Spleen (tissue), 11 donors: ENCODE measurements around the gene MIPEP. TPM values are rescaled to one million over a fixed set of nuclear protein-coding genes. Genes with fewer than 3 reads are reported as not detected.
"Not testable (repeated sequence)": the region's sequence is repeated elsewhere in the genome, so short reads cannot be mapped to it uniquely, and the experiment has no call there.

Source experiments
- DNase-seq: peaks from one replicate; pipeline ENCODE4 v3.0.0-alpha.2; 2020
- H3K27ac ChIP-seq, 8 donors: fragments of 200-600 bp; sonication (generic) in 7 of 8; 1 replicate in 4 of 8; 2 replicates in 4 of 8; pipeline versions ENCODE4 v1.5.0 to v1.8.0; 2016 to 2021; ENCODE audit warnings: inconsistent platforms in 4 of 8, mild to moderate bottlenecking in 4 of 8, moderate library complexity in 1 of 8
- H3K27me3 ChIP-seq, 7 donors: fragments of 200-600 bp; sonication (generic) in 6 of 7; replicated peaks in 1 of 7; 1 replicate in 4 of 7; 2 replicates in 3 of 7; pipeline versions ENCODE4 v1.5.0 to v1.8.0; 2016 to 2021; ENCODE audit warnings: inconsistent platforms in 3 of 7, mild to moderate bottlenecking in 1 of 7
- H3K36me3 ChIP-seq, 6 donors: fragments of 200-600 bp; sonication (generic) in 5 of 6; 1 replicate in 4 of 6; 2 replicates in 2 of 6; pipeline versions ENCODE4 v1.5.0 to v1.8.0; 2016 to 2021; ENCODE audit warnings: inconsistent platforms in 2 of 6
- H3K4me1 ChIP-seq, 6 donors: fragments of 200-600 bp; sonication (generic) in 5 of 6; 1 replicate in 3 of 6; 2 replicates in 3 of 6; pipeline versions ENCODE4 v1.5.0 to v1.8.0; 2016 to 2021; ENCODE audit warnings: inconsistent platforms in 3 of 6
- H3K4me3 ChIP-seq, 8 donors: fragments of 200-600 bp; sonication (generic) in 7 of 8; 1 replicate in 4 of 8; 2 replicates in 4 of 8; pipeline versions ENCODE4 v1.5.0 to v1.8.0; 2016 to 2021; ENCODE audit warnings: inconsistent platforms in 4 of 8, mild to moderate bottlenecking in 4 of 8, moderate library complexity in 2 of 8
- H3K9me3 ChIP-seq, 8 donors: fragments of 200-600 bp; sonication (generic) in 7 of 8; 1 replicate in 4 of 8; 2 replicates in 4 of 8; pipeline versions ENCODE4 v1.5.0 to v1.8.0; 2016 to 2021; ENCODE audit warnings: inconsistent platforms in 4 of 8
- CTCF ChIP-seq, 11 experiments: fragments of 200-600 bp in 7 of 11; fragments of 450-650 bp in 4 of 11; sonication (generic) in 4 of 11; IDR thresholded peaks in 8 of 11; conservative IDR thresholded peaks in 3 of 11; 1 replicate in 7 of 11; 2 replicates in 4 of 11; pipeline versions ENCODE4 v1.4.0 to v1.8.0; 2016 to 2021; ENCODE audit warnings: antibody characterized with exemption in 11 of 11, inconsistent platforms in 4 of 11, mild to moderate bottlenecking in 1 of 11
- POLR2A ChIP-seq, 3 donors: fragments of 450-650 bp; IDR thresholded peaks; one replicate each; pipeline ENCODE4 v1.5.1; 2017; ENCODE audit warnings: antibody characterized with exemption in 3 of 3, mild to moderate bottlenecking in 1 of 3
- POLR2AphosphoS5 ChIP-seq, 3 donors: sonication (generic); formaldehyde crosslinking; IDR thresholded peaks; one replicate each; pipeline ENCODE4 v1.5.1; 2017; ENCODE audit warnings: antibody characterized with exemption in 3 of 3
- WGBS, 5 donors: extraction: QIAGEN DNeasy Blood & Tissue Kit in 3 of 5; methylation state at CpG; one replicate each; pipeline versions ENCODE4 v1.1.5 to v1.1.7; 2013 to 2018; 5-methylcytosine and 5-hydroxymethylcytosine counted together
- intact Hi-C: fragments of 100-400 bp; cut with DNase I; formaldehyde crosslinking; loops from one replicate; pipeline ENCODE4 v1.15.0; 2023; ENCODE audit warnings: low total_unique reads
- polyA plus RNA-seq, 3 donors: library from polyadenylated mRNA; stranded (reverse); fragments of 200-250 nt; gene quantifications; one replicate each; pipeline ENCODE4 v1.2.1, GENCODE V29; 2013
- total RNA-seq, 7 donors: library from RNA; depleted of rRNA in 3 of 7; stranded (reverse); fragments of >200 nt in 3 of 7; fragmentation: NEBNext Ultra II Directional in 4 of 7; extraction: Animal tissue kit (Norgen Biotek cat#: 25700) in 4 of 7; gene quantifications; one replicate each; pipeline versions ENCODE4 v1.1.0 to v1.2.1, GENCODE V29; 2016 to 2021
- donor health status: healthy with polysubstance abuse.
- donor health status: DM: no; HTN: no; CAD: no; lungs with moderate emphysema.
- donor health status: DM: no; HTN: no; CAD: no.
- donor health status: Bipolar disorder and iron deficiency.
- donor health status: healthy.
- donor health status: DM: no; HTN: no; CAD: no.
- donor health status: DM: yes; HTN: yes; CAD: no.

MIPEP gene
- total and polyA plus RNA-seq, 10 donors = 7.2 to 16.3 (median 10.8) TPM

GRCh38 chr13:23899555-23899954, 10.4 kb upstream of the MIPEP start:
- 28 to 36% (median 31%) methylated on average over 4 of the region's 4 CpGs for WGBS, 5 donors
- H3K4me1 ChIP-seq = peaks cover 4 to 21% (median 10%) of the 10 kb centered on the region in 6 donors
- no peaks in the 10 kb centered on the region for H3K36me3 ChIP-seq
- TF ChIP-seq CTCF (IDR thresholded peaks at IDR 0.05 in 8 of 11, conservative IDR thresholded peaks at IDR 0.05 in 3 of 11) = peak in 8 of 11 experiments; percentile 18 to 75 (median 56)
- TF ChIP-seq POLR2AphosphoS5 (IDR thresholded peaks at IDR 0.05) = no peak
- H3K27ac ChIP-seq = no peak overlapping the region
- intact Hi-C loops = no loop called here
- peaks cover 3 to 36% (median 18%) of the 10 kb centered on the region in 7 donors for H3K27me3 ChIP-seq
- H3K4me3 ChIP-seq = no peak overlapping the region
- no peak for DNase-seq
- no peaks in the 10 kb centered on the region for H3K9me3 ChIP-seq

- H3K36me3 ChIP-seq = no peaks in the 10 kb centered on the region
- peaks cover 0 to 22% (median 9%) of the 10 kb centered on the region in 7 donors for H3K27me3 ChIP-seq
- no peak for TF ChIP-seq POLR2AphosphoS5 (IDR thresholded peaks at IDR 0.05)
- no peak for TF ChIP-seq POLR2A (IDR thresholded peaks at IDR 0.05)
- TF ChIP-seq CTCF (IDR thresholded peaks at IDR 0.05 in 8 of 11, conservative IDR thresholded peaks at IDR 0.05 in 3 of 11) = no peak
- no peak overlapping the region for H3K4me3 ChIP-seq
- H3K9me3 ChIP-seq = no peaks in the 10 kb centered on the region
- H3K4me1 ChIP-seq = peaks cover 0 to 11% (median 1%) of the 10 kb centered on the region in 6 donors
- intact Hi-C loops = no loop called here
- no peak overlapping the region for H3K27ac ChIP-seq
- 68 to 82% (median 80%) methylated on average over 8 of the region's 8 CpGs for WGBS, 5 donors
- DNase-seq = no peak
Observed at GRCh38 chr13:23898101-23898500, 8.9 kb upstream of the MIPEP start.

- H3K36me3 ChIP-seq, H3K4me3 ChIP-seq, intact Hi-C loops, H3K9me3 ChIP-seq, H3K27ac ChIP-seq, DNase-seq, H3K4me1 ChIP-seq: not testable (repeated sequence)
- H3K27me3 ChIP-seq = peaks cover 0 to 16% (median 3%) of the 10 kb centered on the region in 7 donors
- 77 to 90% (median 83%) methylated on average over 3 of the region's 3 CpGs for WGBS, 5 donors
Observed at GRCh38 chr13:23897452-23897919, 8.3 kb upstream of the MIPEP start, which contains the start of gene C1QTNF9B. Gene C1QTNF9B (minus strand): TSS chr13:23897502.

GRCh38 chr13:23894746-23895145, 5.5 kb upstream of the MIPEP start:
- H3K27ac ChIP-seq, H3K27me3 ChIP-seq, H3K4me3 ChIP-seq, H3K36me3 ChIP-seq, H3K9me3 ChIP-seq, DNase-seq, intact Hi-C loops: not testable (repeated sequence)
- WGBS, 5 donors = 77 to 91% (median 85%) methylated on average over 7 to 12 of the region's 12 CpGs
- H3K4me1 ChIP-seq = peaks cover 0 to 11% (median 4%) of the 10 kb centered on the region in 6 donors

GRCh38 chr13:23893791-23894190, 4.6 kb upstream of the MIPEP start:
- H3K36me3 ChIP-seq, H3K27me3 ChIP-seq, intact Hi-C loops, DNase-seq, H3K27ac ChIP-seq, H3K4me3 ChIP-seq, H3K9me3 ChIP-seq: not testable (repeated sequence)
- H3K4me1 ChIP-seq = peaks cover 0 to 11% (median 6%) of the 10 kb centered on the region in 6 donors
- 72 to 86% (median 83%) methylated on average over 1 to 4 of the region's 4 CpGs for WGBS, 5 donors
